LNCAP (cell line): ENCODE results near the gene IFNA5.

Source experiments
- CTCF ChIP-seq: fragments of 450-650 bp; IDR thresholded peaks from 2 replicates; pipeline ENCODE4 v1.5.1; 2017; ENCODE audit warnings: mild to moderate bottlenecking

IFNA5 gene

GRCh38 chr9:21265421-21266189 is 39.5 kb downstream of the IFNA5 start:
- no peak for TF ChIP-seq CTCF

- TF ChIP-seq CTCF: no peak
Observed at GRCh38 chr9:21255538-21256212, 49.4 kb downstream of the IFNA5 start.
